GM21367 (cell line): Measurements from ENCODE around the gene F10.

Experiments used
- ATAC-seq: cut with Tn5 transposase; IDR thresholded peaks from one replicate; pipeline ENCODE4 v1.9.1; 2021; ENCODE audit not compliant: unreplicated experiment

Gene F10

DNA sequence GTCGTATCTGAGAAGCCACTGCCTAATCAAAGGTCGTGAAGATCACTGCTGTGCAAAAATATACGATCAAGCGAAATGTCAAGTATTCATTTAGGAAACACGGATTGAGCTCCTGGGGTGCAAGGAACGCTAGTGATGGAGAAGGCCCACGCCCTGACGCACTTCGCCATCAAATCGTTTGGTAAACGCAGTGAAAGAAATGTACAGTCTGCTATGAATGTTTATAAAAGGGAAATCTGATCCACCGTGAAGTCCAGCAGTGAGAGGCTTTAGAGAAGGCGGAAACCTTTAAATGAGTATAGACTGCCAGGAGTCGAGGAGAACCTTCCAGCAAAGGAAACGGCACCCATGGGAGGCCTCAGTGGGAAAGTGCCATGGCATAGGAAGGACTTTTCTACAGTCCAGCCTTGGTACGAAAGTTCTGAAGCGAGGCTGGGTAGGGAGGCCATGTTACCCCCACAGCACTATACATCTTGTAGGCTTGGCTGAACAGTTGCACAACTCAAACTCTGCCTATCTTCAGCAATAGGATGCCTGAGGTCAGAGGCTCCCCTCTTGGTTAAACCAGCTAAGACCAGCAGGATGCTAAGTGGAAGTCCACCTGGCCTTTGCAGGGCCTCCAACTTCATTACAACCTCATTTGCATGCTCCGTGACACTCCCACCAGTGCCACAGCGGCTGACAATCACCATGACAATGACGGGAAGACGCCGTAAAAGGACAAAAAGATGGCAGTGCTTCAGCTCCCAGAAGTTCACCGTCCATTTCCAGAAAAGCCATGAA, 65.5 kb downstream of the F10 start:
- no peak for ATAC-seq

DNA sequence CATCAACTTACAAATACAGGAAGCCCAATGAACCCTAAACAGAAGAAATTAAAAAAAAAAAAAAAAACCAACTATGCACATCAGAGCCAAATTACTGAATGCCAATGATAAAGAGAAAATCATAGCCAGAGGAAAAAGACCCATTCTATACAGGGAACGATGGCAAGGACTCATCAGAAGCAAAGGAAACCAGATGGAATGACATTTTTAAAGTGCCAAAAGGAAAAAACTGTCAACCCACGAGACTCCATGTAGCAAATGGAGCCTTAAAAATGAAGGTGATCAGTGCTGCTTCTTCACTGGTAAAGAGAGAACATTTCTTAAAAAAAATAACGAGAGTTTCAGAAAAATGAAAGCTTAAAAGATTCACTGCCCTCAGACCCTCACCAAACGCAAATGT, 67.6 kb downstream of the F10 start:
- ATAC-seq, result no peak

DNA sequence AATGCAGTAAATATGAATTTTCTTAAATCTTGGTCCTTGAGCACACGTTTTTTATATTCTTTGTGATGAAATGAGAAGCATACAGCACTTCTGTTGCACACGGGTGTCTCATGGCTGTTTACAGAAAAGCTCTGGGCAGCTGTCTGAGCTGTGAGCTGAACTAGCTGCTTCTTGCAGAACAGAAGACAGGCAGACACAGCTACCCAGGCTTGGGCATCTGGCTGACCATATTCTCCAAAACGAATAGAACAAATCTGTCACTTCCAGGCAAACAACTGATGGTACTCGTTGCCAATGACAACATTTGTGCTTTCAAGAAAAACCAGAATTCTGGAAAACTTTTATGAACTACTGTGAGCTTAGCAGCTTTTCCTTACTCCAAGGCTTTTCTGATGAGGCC, 69.7 kb downstream of the F10 start:
- ATAC-seq, result no peak

DNA sequence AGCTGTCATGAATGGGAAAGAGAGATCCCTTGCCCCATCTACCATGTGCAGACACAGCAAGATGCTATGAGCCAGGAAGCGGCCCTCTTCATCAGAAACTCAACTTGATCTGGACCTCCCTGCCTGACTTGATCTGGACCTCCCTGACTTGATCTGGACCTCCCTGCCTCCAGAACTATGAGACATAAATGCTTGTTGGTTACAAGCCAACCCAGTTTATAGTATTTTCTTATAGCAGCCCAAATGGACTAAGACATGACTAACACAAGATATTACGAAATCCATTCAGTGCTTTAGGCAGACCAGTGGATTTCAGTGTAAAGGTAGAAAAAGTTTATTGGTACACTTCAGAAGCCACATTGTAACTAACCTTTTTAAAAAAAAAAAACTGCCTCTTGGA, 70.3 kb downstream of the F10 start:
- ATAC-seq, result no peak

DNA sequence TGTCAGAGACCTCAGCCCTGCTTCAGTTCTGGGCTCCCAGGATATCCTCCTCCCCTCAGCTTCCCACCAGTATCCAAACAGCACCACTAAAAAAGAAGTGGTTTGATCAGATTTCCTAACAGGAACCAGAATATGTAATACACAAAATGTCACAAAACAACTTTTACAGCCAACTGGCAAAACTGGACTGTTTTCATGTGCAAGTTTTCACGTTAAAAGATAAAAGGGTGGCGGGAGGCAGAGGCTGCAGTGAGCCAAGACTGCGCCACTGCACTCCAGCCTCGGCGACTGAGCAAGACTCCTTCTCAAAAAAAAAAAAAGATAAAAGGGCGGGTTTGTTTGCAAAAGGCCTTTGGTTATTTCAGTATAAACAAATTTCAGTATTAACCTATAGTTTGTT, 72.8 kb downstream of the F10 start:
- ATAC-seq, result no peak

DNA sequence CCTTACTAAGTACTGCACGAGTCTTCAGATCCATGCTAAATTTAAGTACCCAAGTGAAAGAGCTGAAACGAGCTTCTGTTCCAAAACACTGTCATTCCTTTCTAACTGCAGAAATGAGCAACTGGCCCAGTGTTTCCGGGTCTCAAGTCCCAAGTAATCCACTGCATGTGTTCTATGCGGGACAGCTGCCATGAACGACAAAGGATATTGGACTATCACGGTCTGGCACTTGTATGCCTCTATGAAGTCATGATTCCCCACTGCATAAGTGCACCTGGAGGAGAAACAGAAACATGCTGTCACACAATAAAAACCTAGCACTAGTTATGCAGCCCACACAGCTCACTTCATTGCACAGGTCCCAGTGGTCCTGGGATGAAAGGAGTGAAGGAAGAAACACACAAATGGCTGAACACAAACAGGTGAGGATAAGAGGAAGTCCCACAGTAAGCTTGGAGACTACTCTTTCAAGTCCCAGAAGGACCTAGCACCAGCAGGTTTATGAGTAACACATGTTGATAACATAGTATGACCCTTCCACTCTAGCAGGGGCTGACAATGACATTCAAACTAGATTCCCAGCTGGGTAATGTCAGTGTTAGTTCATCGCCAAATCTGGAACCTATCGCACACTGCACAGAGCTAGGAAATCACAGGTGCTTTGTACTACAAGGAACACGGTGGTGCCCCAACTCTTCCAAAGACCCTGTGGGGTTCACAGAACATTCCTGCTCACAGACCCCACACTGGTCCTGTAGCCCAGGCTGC, 74.6 kb downstream of the F10 start:
- no peak for ATAC-seq
